ENCODE results near the gene NPC1L1.

DNA sequence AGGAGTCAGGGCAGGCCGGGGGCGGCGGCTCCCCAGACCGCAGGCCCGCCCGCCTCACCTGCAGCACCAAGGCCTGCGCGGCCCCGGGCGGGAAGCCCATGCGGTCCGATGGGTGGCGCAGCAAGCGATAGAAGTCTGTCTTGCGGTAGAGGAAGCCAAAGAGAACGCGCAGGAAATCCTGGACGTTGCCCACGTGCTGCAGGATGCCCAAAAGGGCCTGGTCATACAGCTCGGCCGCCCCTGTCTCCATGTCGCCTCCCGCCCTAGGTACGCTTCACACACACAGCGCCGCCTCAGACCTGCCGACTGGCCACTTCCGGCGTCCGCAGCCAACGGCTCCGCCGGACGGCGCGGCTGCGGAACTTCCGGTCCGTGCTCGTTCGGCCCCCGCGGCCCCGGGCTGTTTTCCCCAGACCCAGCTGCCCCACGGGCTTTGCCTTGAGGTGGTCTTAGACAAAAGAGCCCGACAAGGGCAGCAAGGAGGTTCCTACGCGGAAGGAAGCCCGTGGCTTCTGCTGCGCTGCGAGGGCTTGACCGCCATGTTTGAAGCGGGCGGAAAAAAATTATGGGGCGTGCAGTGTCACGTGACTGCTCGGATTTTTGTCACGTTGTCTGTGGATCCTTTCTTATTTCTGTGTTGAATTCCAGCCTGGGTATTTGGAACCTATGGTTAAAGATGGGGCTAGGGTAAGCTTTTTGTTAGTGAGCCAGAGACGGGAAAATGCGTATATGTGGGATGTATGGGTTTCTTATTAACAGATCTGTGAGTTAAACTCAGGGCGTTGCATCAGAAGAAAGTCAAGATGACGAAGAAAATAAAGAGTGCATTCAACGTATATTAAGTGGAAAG, 50.6 kb downstream of the NPC1L1 start, which contains the start of gene NUDCD3:
- TF ChIP-seq, protein P1, sequence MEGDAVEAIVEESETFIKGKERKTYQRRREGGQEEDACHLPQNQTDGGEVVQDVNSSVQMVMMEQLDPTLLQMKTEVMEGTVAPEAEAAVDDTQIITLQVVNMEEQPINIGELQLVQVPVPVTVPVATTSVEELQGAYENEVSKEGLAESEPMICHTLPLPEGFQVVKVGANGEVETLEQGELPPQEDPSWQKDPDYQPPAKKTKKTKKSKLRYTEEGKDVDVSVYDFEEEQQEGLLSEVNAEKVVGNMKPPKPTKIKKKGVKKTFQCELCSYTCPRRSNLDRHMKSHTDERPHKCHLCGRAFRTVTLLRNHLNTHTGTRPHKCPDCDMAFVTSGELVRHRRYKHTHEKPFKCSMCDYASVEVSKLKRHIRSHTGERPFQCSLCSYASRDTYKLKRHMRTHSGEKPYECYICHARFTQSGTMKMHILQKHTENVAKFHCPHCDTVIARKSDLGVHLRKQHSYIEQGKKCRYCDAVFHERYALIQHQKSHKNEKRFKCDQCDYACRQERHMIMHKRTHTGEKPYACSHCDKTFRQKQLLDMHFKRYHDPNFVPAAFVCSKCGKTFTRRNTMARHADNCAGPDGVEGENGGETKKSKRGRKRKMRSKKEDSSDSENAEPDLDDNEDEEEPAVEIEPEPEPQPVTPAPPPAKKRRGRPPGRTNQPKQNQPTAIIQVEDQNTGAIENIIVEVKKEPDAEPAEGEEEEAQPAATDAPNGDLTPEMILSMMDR (IDR thresholded peaks at IDR 0.05 in 2 of 3, conservative IDR thresholded peaks at IDR 0.05 in 1 of 3; ENCODE audit: borderline replicate concordance in 1 of 3, insufficient read depth in 1 of 3, low read depth in 2 of 3, low read length in 2 of 3), result peak in 2 of 3 experiments; percentile 8 to 20; a peak in 2 of 6 replicates
- TF ChIP-seq YY1 (IDR thresholded peaks at IDR 0.05; ENCODE audit: extremely low read depth, insufficient replicate concordance, low read depth, low read length), result peak; percentile 99
- TF ChIP-seq, protein P2, sequence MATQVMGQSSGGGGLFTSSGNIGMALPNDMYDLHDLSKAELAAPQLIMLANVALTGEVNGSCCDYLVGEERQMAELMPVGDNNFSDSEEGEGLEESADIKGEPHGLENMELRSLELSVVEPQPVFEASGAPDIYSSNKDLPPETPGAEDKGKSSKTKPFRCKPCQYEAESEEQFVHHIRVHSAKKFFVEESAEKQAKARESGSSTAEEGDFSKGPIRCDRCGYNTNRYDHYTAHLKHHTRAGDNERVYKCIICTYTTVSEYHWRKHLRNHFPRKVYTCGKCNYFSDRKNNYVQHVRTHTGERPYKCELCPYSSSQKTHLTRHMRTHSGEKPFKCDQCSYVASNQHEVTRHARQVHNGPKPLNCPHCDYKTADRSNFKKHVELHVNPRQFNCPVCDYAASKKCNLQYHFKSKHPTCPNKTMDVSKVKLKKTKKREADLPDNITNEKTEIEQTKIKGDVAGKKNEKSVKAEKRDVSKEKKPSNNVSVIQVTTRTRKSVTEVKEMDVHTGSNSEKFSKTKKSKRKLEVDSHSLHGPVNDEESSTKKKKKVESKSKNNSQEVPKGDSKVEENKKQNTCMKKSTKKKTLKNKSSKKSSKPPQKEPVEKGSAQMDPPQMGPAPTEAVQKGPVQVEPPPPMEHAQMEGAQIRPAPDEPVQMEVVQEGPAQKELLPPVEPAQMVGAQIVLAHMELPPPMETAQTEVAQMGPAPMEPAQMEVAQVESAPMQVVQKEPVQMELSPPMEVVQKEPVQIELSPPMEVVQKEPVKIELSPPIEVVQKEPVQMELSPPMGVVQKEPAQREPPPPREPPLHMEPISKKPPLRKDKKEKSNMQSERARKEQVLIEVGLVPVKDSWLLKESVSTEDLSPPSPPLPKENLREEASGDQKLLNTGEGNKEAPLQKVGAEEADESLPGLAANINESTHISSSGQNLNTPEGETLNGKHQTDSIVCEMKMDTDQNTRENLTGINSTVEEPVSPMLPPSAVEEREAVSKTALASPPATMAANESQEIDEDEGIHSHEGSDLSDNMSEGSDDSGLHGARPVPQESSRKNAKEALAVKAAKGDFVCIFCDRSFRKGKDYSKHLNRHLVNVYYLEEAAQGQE (IDR thresholded peaks at IDR 0.05; ENCODE audit: low read depth), result no peak
- no peak for TF ChIP-seq JUND (IDR thresholded peaks at IDR 0.05)
- TF ChIP-seq EZH2phosphoT487 (IDR thresholded peaks at IDR 0.05; ENCODE audit: borderline replicate concordance), result no peak
- TF ChIP-seq TCF7L2 (IDR thresholded peaks at IDR 0.05; ENCODE audit: borderline replicate concordance, extremely low read depth, insufficient read depth, insufficient read length), result peak; percentile 93
- TF ChIP-seq SRF (IDR thresholded peaks at IDR 0.05; ENCODE audit: low read depth), result peak; percentile 72; the same call in 1 of the 2 replicates
- no peak for TF ChIP-seq ZNF274 (IDR thresholded peaks at IDR 0.05; ENCODE audit: low read depth, low read length)
- peak; percentile 39 for TF ChIP-seq POLR2A (IDR thresholded peaks at IDR 0.05; ENCODE audit: borderline replicate concordance, extremely low read depth, insufficient read depth, insufficient read length)
- TF ChIP-seq SIN3A (IDR thresholded peaks at IDR 0.05; ENCODE audit: low read depth), result peak; percentile 82
- TF ChIP-seq CEBPB (IDR thresholded peaks at IDR 0.05; ENCODE audit: low read depth), result no peak

All from HCT116 (cell line).